H1 (cell line): ENCODE data around the gene EMX2. TPM values are rescaled to one million over a fixed set of nuclear protein-coding genes. Genes with fewer than 3 reads are reported as not detected.

Experiments
- BCL11A ChIP-seq, 2 experiments: IDR thresholded peaks; one replicate each; pipeline ENCODE4 v1.6.1; 2011; ENCODE audit warnings: low read depth in 2 of 2, low read length in 2 of 2, mild to moderate bottlenecking in 2 of 2
- CBX5 ChIP-seq: fragments of 300-800, 300-1000 bp; sonication (generic); IDR thresholded peaks from 2 replicates; pipeline ENCODE4 v1.7.1; 2016; ENCODE audit warnings: antibody characterized with exemption, low read length, low read depth
- CHD1 ChIP-seq: IDR thresholded peaks from 2 replicates; pipeline ENCODE4 v1.6.1; 2012; ENCODE audit warnings: low read depth, low read length, improper control_type of control experiment
- CREB1 ChIP-seq: IDR thresholded peaks from 2 replicates; pipeline ENCODE4 v1.6.1; 2012; ENCODE audit warnings: inconsistent platforms
- CTBP2 ChIP-seq: IDR thresholded peaks from 2 replicates; pipeline ENCODE4 v1.7.0; 2011; ENCODE audit warnings: borderline replicate concordance, mild to moderate bottlenecking, moderate library complexity, mixed read lengths, low read length; ENCODE audit not compliant: insufficient read depth, insufficient read length
- EZH2 ChIP-seq: fragments of 200-600 bp; sonication (generic); IDR thresholded peaks from 2 replicates; pipeline ENCODE4 v1.7.1; 2012; ENCODE audit warnings: low read depth, mild to moderate bottlenecking, moderate library complexity, low read length, inconsistent platforms; ENCODE audit not compliant: severe bottlenecking
- FOSL1 ChIP-seq: IDR thresholded peaks from 2 replicates; pipeline ENCODE4 v1.6.1; 2011; ENCODE audit warnings: mild to moderate bottlenecking, low read depth, low read length, moderate library complexity; ENCODE audit not compliant: insufficient read depth
- HDAC6 ChIP-seq: IDR thresholded peaks from one replicate; pipeline ENCODE4 v1.7.1; 2012; ENCODE audit warnings: low read depth, mild to moderate bottlenecking, inconsistent platforms, low read length, moderate library complexity
- JUN ChIP-seq: IDR thresholded peaks from 2 replicates; pipeline ENCODE4 v1.6.1; 2011; ENCODE audit warnings: low read depth, mild to moderate bottlenecking, improper control_type of control experiment, low read length
- KDM4A ChIP-seq: IDR thresholded peaks from one replicate; pipeline ENCODE4 v1.7.1; 2012; ENCODE audit warnings: low read depth, mild to moderate bottlenecking, moderate library complexity, low read length, inconsistent platforms; ENCODE audit not compliant: severe bottlenecking
- KDM5A ChIP-seq: fragments of 200-600 bp; IDR thresholded peaks from 2 replicates; pipeline ENCODE4 v1.7.1; 2012; ENCODE audit warnings: mild to moderate bottlenecking, low read length, inconsistent platforms, mixed read lengths
- NANOG ChIP-seq: IDR thresholded peaks from 2 replicates; pipeline ENCODE4 v1.6.1; 2011; ENCODE audit warnings: low read length, low read depth, mild to moderate bottlenecking, inconsistent platforms; ENCODE audit not compliant: insufficient read depth, poor library complexity, severe bottlenecking
- POLR2A ChIP-seq, 2 experiments: IDR thresholded peaks; 1 replicate in 1 of 2; 2 replicates in 1 of 2; pipeline ENCODE4 v1.6.1; 2011; ENCODE audit warnings: low read depth in 2 of 2, low read length in 2 of 2, mild to moderate bottlenecking in 2 of 2; ENCODE audit errors: control extremely low read depth in 1 of 2
- RBBP5 ChIP-seq: IDR thresholded peaks from 2 replicates; pipeline ENCODE4 v1.7.1; 2012; ENCODE audit warnings: low read depth, mild to moderate bottlenecking, inconsistent platforms, low read length, moderate library complexity, borderline replicate concordance
- RFX5 ChIP-seq: IDR thresholded peaks from 2 replicates; pipeline ENCODE4 v1.6.1; 2011; ENCODE audit warnings: low read depth, low read length, improper control_type of control experiment, borderline replicate concordance
- RNF2 ChIP-seq: fragments of 200-900, 300-1000 bp; sonication (generic); IDR thresholded peaks from 2 replicates; pipeline ENCODE4 v1.7.1; 2016; ENCODE audit warnings: borderline replicate concordance, low read depth, mild to moderate bottlenecking, antibody characterized with exemption, low read length; ENCODE audit not compliant: poor library complexity, severe bottlenecking; ENCODE audit errors: missing control alignments
- SAP30 ChIP-seq: fragments of 300-600 bp; sonication (generic); IDR thresholded peaks from 2 replicates; pipeline ENCODE4 v1.7.1; 2012; ENCODE audit warnings: low read length, moderate library complexity, mild to moderate bottlenecking, inconsistent platforms; ENCODE audit not compliant: insufficient read depth, insufficient replicate concordance
- SIRT6 ChIP-seq: IDR thresholded peaks from one replicate; pipeline ENCODE4 v1.7.1; 2012; ENCODE audit warnings: low read length, inconsistent platforms
- SP1 ChIP-seq: IDR thresholded peaks from 2 replicates; pipeline ENCODE4 v1.6.1; 2011; ENCODE audit warnings: low read depth, low read length
- SRF ChIP-seq: IDR thresholded peaks from 2 replicates; pipeline ENCODE4 v1.6.1; 2011; ENCODE audit warnings: mild to moderate bottlenecking, low read depth, low read length, moderate library complexity
- TBP ChIP-seq: IDR thresholded peaks from 2 replicates; pipeline ENCODE4 v1.6.1; 2011; ENCODE audit warnings: low read depth, low read length, improper control_type of control experiment
- TEAD4 ChIP-seq: IDR thresholded peaks from 2 replicates; pipeline ENCODE4 v1.6.1; 2012; ENCODE audit warnings: low read depth, low read length, inconsistent platforms, mixed read lengths
- YY1 ChIP-seq: IDR thresholded peaks from 2 replicates; pipeline ENCODE4 v1.6.1; 2011; ENCODE audit warnings: low read depth, mild to moderate bottlenecking, low read length
- polyA plus RNA-seq, 7 experiments: library from polyadenylated mRNA; depleted of rRNA in 3 of 7; stranded (reverse) in 5 of 7; unstranded in 2 of 7; fragments of >200 nt in 5 of 7; fragments of 200-250 nt in 2 of 7; gene quantifications; 1 replicate in 5 of 7; 2 replicates in 1 of 7; 4 replicates in 1 of 7; pipeline versions ENCODE4 v1.2.1 to v1.2.3, GENCODE V29; 2011 to 2013; ENCODE audit warnings: missing spikeins in 2 of 7, mixed read lengths in 2 of 7
- total RNA-seq: library from RNA; stranded (reverse); fragmentation: NEBNext Ultra II Directional; extraction: Animal tissue kit (Norgen Biotek cat#: 25700); gene quantifications from 2 replicates; pipeline ENCODE4 v1.2.1, GENCODE V29; 2021
- TF ChIP-seq, protein P1 (sequence below): IDR thresholded peaks from 2 replicates; pipeline ENCODE4 v1.6.1; 2012; ENCODE audit warnings: low read length, inconsistent platforms

Gene EMX2
- total and polyA plus RNA-seq, 2 of the 8 experiments (the other 6 are each of a cell fraction or from before 2014, with no cell fraction given) = not detected

- TF ChIP-seq TBP = no peak
- no peak for TF ChIP-seq JUN
- no peak for TF ChIP-seq NANOG
- TF ChIP-seq CTBP2 = no peak
- peak; percentile 67 for TF ChIP-seq KDM4A
- peak; percentile 42 for TF ChIP-seq RNF2
- TF ChIP-seq FOSL1 = no peak
- no peak for TF ChIP-seq SAP30
- no peak for TF ChIP-seq CREB1
- no peak for TF ChIP-seq KDM5A
- no peak for TF ChIP-seq SRF
- no peak for TF ChIP-seq YY1
- TF ChIP-seq POLR2A (IDR thresholded peaks at IDR 0.05; ENCODE audit: control extremely low read depth in 1 of 2, low read depth in 2 of 2, low read length in 2 of 2) = no peak
- TF ChIP-seq RBBP5 = no peak
- TF ChIP-seq TEAD4 = no peak
- no peak for TF ChIP-seq RFX5
- no peak for TF ChIP-seq SIRT6
- TF ChIP-seq, protein P1, sequence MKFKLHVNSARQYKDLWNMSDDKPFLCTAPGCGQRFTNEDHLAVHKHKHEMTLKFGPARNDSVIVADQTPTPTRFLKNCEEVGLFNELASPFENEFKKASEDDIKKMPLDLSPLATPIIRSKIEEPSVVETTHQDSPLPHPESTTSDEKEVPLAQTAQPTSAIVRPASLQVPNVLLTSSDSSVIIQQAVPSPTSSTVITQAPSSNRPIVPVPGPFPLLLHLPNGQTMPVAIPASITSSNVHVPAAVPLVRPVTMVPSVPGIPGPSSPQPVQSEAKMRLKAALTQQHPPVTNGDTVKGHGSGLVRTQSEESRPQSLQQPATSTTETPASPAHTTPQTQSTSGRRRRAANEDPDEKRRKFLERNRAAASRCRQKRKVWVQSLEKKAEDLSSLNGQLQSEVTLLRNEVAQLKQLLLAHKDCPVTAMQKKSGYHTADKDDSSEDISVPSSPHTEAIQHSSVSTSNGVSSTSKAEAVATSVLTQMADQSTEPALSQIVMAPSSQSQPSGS = no peak
- TF ChIP-seq BCL11A (IDR thresholded peaks at IDR 0.05; ENCODE audit: low read depth in 2 of 2, low read length in 2 of 2) = no peak
- TF ChIP-seq SP1 = no peak
- no peak for TF ChIP-seq CHD1
- no peak for TF ChIP-seq HDAC6
- TF ChIP-seq CBX5 = no peak
- TF ChIP-seq EZH2 = peak; percentile 59
Measured at GRCh38 chr10:117553142-117553814, 10.7 kb downstream of the EMX2 start (continued).
